Activated T-helper 1 cell treated with anti-CD3 and anti-CD28 coated beads, Interleukin-2, amount 50 U/mL, for 16 hours (primary cell): ENCODE results near the gene PAK1.
"Not testable (repeated sequence)": the region's sequence is repeated elsewhere in the genome, so short reads cannot be mapped to it uniquely, and the experiment has no call there.

Experiments used
- DNase-seq, 2 donors: peaks; one replicate each; pipeline ENCODE4 v3.0.0-alpha.2; 2020; ENCODE audit warnings: low read depth in 1 of 2, low spot score in 1 of 2

Gene PAK1

GRCh38 chr11:77311701-77312100 lies 162.2 kb downstream of the PAK1 start:
- no peak for DNase-seq

GRCh38 chr11:77310721-77311120 lies 163.2 kb downstream of the PAK1 start:
- DNase-seq = no peak

DNA sequence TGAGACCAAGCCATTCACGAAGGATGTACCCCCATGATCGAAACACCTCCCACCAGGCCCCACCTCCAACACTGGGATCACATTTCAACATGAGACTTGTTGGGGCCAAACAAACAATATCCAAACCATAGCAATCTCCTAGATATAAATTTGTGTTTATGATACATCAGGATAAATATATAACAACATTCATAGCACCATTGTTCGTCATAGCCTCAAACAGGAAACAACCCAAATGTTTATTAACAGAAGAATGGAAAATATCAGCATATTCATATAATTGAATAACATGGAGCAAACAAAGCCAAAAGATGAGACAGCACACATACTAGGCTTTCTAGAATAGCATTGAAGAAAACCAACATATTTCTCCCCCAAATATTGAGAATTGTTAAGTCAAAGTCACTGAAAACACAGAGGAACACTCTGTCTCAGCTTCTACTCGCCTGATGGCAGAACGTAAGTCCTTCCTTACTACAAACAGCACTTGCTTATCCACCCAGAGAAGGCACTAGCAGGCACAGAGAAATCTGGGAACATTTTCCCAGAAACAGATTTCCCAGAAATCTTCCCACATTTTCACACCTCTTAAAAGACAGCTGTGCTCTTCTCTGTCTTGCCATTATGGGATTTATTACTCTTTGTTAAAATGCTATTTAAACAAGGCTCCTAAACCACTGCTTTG lies 164.4 kb downstream of the PAK1 start:
- DNase-seq = no peak

DNA sequence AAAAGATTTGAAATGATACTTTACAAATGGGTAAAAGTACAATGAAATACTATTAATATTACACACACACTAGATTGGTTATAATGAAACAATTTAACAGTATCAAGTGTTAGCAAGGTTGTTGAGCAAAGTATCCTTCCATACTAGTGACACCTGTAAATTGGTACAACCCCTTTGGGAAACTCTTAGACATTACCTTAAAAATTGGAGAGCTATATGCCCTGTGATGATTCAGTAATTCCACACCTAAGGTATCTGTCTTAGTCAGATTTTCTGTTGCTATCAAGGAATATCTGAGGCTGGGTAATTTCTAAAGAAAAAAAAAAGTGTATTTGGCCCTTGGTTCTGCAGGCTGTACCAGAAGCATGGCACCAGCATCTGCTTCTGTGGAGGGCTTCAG lies 165.1 kb downstream of the PAK1 start:
- DNase-seq = no peak

DNA sequence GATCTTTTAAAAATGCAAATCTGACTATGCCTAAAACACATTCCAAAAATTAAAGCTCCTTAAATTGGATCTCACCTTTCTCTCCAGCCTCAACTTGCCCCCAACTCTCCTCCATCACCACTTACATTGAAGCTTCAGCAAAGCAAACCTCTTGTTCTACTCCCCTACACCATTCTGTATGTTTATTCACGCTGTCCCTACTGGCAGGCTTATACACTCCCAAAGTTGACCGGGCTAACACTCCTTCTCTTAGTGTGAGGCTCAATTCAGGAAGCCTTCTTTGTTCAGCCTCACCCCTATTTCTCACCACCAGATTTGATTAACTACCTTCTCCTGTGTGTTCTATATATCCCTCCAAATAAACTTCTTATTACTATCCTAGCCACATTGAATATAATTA lies 170.6 kb downstream of the PAK1 start:
- no peak for DNase-seq

DNA sequence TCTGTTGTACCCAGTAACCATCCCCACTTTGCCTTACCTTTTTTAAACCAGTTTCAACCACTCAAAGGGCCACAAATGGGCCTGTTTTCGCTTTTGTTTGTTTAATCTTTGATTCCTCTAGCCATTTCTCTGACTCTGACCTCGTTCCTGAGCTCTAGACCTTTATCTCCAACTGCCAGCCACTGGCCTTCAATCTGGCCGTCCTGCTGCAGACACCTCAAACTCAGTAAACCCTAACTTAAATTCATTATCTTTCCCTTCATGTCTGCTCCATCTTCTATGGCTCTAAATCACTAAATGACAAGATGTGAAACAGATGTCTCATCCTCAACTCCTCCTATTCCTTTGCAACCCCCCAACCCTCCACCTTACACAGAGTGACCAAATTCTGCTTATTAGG lies 171.1 kb downstream of the PAK1 start:
- DNase-seq = no peak

DNA sequence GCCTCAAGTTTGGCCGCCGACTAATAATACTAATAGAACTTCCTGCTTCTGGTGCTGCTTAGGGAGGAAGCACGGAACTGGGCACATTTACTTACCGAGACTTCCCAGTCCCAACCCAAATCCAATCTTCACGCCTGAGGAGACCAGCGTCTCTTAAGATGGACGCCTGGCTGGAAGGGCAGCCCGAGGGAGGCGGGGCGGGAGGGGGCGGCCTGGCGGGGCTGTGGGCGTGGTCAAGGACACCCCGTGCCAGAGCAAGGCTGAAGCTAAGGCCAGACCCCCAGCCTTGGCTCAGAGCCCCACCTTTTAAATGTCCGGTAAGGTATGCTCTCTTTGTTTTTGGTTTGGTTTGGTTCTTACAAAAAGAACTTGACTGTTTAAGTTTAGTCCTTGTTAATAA lies 172.4 kb downstream of the PAK1 start, which contains the start of gene GDPD4:
GDPD4 (minus strand) TSS at position 177 of the 400 bp plus-strand sequence. CDS start 16,549 bp downstream, outside the sequence.
- DNase-seq = no peak

DNA sequence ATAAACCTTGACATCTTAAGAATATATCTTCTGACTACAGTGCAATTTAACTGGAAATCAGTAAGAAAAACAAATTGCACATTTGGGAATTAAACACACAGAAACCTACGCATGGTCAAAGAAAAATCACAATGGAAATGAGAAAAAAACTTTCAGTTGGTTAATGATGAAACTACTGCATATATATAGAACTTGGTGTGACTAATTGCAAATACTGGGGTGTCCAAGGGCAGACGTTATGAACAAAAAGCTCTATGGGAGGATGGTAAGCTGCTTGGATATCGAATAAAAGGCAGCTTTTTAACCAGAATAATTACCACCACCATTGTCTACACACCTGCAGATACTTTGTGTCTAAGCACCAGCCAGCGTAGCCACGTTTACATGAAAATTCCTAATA lies 173.2 kb downstream of the PAK1 start:
- no peak for DNase-seq

DNA sequence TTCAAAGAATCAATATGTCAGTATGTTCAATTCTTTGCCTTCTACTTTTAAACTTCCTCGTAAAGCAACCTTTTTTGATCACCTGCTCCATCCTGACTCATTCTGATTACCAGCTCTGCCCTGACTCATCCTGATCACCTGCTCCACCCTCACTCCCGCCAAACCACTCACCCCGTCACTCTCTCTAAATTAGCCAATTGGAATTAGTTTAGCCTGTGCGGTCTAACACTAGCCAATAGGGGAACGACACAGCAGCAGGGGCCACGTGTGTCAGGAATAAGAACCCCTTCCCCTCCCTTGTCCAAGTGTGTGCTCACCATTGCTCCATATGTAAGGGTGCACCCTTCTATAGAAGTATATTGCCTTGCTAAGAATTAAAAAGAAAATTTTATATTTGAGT lies 173.9 kb downstream of the PAK1 start:
- not testable (repeated sequence) for DNase-seq

DNA sequence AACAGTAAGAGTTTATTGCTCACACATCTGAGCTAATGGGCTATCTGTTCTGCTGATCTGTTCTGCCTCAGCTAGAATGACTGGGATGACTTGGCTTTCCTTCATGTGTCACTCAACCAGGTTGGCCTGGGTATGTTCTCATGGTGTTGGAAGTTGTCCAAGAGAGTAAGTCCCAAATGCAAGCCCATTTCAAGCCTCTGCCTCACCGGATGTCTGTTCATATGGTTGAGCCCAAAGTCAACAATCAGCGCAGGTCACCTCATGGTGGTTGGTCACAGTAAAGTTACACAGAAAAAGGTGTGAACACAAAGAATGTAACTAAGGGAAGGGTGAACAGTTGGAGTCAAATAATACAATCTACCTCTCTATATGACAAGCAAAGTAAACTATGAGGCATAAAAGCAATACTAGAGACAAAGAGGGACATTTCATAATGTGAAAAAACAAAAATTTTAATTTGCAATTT lies 174.3 kb downstream of the PAK1 start:
- no peak for DNase-seq

DNA sequence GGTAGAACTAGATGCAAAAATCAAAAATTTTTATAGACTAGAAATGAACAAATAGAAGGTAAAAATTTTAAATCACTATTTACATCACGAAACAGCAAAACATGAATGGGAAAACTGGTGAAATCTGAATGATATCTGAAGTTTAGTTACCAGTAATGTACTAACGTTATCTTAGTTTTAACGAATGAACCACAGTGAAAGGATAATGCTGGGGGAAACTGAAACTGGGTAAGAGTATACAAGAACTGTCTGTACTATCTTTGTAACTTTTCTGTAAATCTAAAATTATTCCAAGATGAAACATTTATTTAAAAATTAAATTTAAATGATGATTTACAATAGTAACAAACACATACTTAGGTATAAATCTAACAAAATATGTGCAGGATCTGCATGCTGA lies 179.9 kb downstream of the PAK1 start:
- no peak for DNase-seq

GRCh38 chr11:77289737-77290136 lies 184.2 kb downstream of the PAK1 start:
- DNase-seq = no peak

- DNase-seq = no peak
Measured at GRCh38 chr11:77287615-77288273, 186.2 kb downstream of the PAK1 start.

DNA sequence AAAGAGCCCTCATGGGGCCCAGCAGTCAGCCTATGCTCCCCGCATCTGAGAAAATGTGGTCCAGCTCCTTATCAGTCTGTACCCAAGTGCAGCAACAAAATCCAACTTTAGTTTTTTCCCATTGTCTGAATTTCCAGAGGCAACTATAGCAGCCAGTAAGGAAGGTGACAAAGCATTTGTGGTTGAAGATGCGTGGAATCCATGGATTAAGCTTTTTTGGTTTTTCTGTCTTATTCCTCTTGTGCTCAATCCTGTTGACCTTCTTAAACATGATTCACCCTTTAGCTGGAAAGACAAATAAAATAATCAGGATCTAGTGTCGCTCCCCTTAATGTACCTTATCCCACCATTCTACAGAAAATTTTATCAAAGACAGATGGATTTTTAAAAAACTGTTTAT lies 186.8 kb downstream of the PAK1 start:
- DNase-seq = no peak

GRCh38 chr11:77284476-77285468 lies 189.1 kb downstream of the PAK1 start:
- no peak for DNase-seq

- DNase-seq = no peak
Measured at GRCh38 chr11:77283101-77283500, 190.8 kb downstream of the PAK1 start.

DNA sequence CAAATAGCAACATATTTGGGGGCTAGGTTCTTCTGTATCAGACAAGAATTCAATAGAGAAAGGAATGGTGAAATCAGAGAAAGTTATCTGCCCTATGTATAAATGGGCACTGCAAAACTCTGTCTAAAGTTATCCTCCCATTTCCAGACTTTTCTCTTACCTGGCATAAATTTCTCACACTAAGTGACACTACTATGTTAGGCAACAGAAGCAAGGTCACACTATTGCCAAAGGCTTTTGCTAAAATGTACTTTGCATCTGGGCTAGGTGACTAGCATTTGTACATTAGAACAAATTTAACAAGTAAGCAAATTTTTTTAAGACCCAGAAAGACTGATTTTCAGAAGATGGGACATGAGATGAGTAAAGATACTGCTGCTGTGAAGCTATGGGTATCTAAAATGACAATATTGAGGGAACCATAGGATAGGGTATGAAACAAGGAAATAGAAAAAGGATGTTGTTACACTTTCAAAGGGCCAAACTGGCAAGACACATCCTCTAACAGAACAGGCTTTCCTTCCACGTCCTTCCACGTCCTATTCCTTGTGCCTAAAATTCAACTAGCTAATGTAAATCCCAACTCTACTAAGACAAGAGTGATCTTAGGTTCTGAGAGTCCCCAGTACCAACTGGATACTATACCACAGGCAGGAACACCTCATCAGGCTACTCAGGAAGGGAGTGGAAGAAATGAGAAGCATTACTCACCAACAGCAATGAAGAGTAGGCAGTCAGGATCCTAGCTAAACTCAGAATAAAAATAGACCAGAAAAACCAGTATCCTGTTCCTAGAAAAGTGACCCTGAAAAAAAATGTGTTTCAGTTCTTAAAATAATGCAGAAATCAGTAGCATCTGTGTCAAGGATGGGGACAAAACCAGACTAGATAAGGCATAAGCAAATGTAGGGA lies 195.0 kb downstream of the PAK1 start:
- DNase-seq = no peak

- no peak for DNase-seq
Measured at GRCh38 chr11:77276271-77276670, 197.6 kb downstream of the PAK1 start.
